GM21526 (cell line): Measurements from ENCODE around the gene VEPH1.

Experiments
- ATAC-seq: cut with Tn5 transposase; IDR thresholded peaks from one replicate; pipeline ENCODE4 v1.9.1; 2021; ENCODE audit warnings: moderate library complexity; ENCODE audit not compliant: unreplicated experiment, low FRiP score

Gene VEPH1

DNA sequence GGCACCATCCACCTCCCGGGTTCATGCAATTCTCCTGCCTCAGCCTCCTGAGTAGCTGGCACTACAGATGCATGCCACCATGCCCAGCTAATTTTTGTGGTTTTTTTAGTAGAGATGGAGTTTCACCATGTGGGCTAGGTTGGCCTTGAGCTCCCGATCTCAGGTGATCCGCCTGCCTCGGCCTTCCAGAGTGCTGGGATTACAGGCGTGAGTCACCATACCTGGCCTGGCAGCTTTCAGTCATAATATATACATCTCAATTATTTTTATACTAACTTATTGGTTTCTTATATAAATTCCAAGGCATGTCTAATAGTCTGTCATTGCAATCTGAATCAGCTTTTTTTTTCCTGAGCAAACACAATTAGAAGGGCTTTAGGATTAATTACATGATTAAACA lies 269.3 kb downstream of the VEPH1 start:
- ATAC-seq, result no peak

DNA sequence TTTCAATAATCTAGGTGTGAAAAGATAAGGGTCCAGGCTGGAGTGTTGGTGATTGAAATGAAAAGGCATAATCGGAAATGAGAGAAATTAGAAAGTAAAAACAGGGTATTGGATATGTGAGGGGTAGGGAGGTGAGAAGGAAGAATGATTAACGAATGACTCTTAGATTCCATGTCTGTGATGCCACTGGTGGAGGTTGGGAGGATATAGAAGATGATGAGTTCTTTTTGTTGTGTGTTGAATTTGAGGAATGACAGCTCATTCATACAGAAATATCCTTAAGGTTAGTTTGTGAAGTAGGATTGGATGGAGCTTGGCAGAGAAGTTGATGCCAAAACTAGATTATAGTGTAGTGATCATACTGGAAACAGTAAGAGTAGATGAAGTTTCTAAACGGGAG lies 271.1 kb downstream of the VEPH1 start:
- ATAC-seq, result no peak

DNA sequence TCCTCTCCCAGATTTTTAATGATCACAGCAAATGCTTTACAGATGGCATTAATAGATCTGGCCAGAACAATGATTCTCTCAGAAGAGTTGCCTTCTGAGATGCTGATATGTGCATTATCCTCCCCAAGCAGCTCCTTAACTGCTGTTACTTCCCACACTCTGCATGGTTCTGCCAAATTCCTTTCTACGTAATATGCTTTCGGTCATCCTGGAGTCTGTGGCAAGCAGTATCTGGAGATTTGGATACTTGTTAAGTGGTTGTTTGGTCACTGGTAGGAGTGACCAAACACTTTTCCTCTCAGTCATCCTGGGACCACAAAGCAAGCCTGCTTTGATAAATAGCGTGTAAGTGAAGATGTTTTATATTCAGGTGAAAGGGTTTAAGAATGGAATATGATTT lies 272.1 kb downstream of the VEPH1 start:
- ATAC-seq, result no peak

GRCh38 chr3:157226173-157226847 lies 276.9 kb downstream of the VEPH1 start:
- ATAC-seq, result no peak

DNA sequence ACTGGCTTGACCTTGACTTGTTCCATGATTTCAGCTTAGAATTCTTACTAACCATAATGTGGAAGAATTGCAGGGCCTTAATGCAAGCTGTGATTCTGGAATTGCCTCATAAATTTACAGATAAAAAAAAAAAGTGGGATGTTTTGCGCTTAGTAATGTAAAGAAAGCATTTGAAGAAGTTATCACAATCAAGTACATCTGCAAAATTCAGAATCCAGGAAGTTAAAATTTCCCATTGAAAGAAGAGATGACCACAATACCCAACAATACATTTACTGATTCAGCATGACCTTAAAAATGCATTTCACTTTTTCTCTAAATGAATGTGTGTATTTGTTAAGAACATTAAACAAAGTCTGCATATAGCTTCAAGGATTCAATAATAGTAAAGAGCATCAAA lies 278.2 kb downstream of the VEPH1 start:
- no peak for ATAC-seq

DNA sequence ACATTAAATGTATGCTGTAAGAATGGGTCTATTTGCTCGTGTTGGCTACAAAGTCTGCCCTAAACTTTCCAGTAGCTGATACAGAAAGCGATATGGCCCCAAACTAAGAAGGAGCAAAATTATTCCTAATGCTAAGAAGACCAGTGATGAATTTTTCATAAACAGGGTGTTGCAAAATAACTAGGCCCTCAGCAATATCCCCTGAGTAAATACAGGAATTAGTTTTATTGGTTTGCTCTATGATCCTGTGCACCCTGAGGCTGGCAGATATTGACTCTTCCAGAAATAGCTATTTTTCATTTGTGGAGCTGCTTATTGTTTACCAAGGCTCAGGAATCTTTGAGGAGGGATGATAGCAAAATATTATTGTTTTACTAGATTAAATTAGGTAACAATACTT lies 282.3 kb downstream of the VEPH1 start:
- ATAC-seq, result no peak

GRCh38 chr3:157220211-157220610 lies 283.0 kb downstream of the VEPH1 start:
- ATAC-seq, result no peak

DNA sequence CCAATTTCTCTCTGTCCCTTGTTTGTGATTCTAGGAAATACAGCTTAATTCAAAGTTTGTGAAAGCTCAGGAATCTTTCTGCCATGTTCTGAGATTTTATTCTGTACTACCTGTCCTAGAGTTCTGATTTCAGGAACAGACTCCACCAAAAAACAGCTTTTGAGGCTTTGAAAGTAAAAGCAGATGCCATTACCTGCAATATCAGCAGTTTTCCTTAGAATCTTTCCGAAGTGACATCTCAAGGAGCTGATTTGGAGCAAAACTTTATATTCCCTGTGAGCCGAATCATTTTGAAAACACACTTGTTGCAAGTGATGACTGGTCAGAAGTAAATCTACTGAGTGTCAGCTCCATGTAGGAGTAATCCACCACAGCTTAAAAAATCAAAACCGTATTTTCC lies 284.0 kb downstream of the VEPH1 start:
- ATAC-seq, result no peak
